Ascending aorta (tissue), 2 donors: Measurements from ENCODE around the gene ULK4. TPM values are rescaled to one million over a fixed set of nuclear protein-coding genes. Genes with fewer than 3 reads are reported as not detected.

Experiments used
- DNase-seq, 2 donors: peaks; one replicate each; pipeline ENCODE4 v3.0.0-alpha.2; 2019; ENCODE audit warnings: low spot score in 2 of 2
- H3K27ac ChIP-seq, 2 donors: fragments of 200-600 bp; sonication (generic); one replicate each; pipeline ENCODE4 v1.5.1; 2016 to 2017; ENCODE audit warnings: mild to moderate bottlenecking in 1 of 2
- H3K27me3 ChIP-seq: fragments of 200-600 bp; sonication (generic); one replicate; pipeline ENCODE4 v1.5.1; 2017
- H3K36me3 ChIP-seq, 2 donors: fragments of 200-600 bp; sonication (generic); one replicate each; pipeline ENCODE4 v1.5.1; 2016
- H3K4me1 ChIP-seq, 2 donors: fragments of 200-600 bp; sonication (generic); one replicate each; pipeline ENCODE4 v1.5.1; 2016 to 2017; ENCODE audit warnings: mild to moderate bottlenecking in 1 of 2
- H3K4me3 ChIP-seq, 2 donors: fragments of 200-600 bp; sonication (generic); one replicate each; pipeline ENCODE4 v1.5.1; 2016 to 2017; ENCODE audit warnings: mild to moderate bottlenecking in 1 of 2
- H3K9me3 ChIP-seq, 2 donors: fragments of 200-600 bp; sonication (generic); one replicate each; pipeline ENCODE4 v1.5.1; 2016
- intact Hi-C: fragments of 100-400 bp; cut with DNase I; formaldehyde crosslinking; loops from one replicate; pipeline ENCODE4 v1.15.1; 2023
- total RNA-seq: library from RNA; depleted of rRNA; stranded (reverse); fragments of >200 nt; gene quantifications from one replicate; pipeline ENCODE4 v1.1.0, GENCODE V29; 2016
- TF ChIP-seq, protein P1 (sequence below), 3 experiments: fragments of 200-600 bp in 2 of 3; fragments of 450-650 bp in 1 of 3; sonication (generic) in 2 of 3; IDR thresholded peaks; one replicate each; pipeline ENCODE4 v1.5.1; 2016 to 2019; ENCODE audit warnings: antibody characterized with exemption in 3 of 3, mild to moderate bottlenecking in 1 of 3, moderate library complexity in 1 of 3

Gene ULK4
- total RNA-seq, 1 donor from 2014 or later = 4.2 TPM

DNA sequence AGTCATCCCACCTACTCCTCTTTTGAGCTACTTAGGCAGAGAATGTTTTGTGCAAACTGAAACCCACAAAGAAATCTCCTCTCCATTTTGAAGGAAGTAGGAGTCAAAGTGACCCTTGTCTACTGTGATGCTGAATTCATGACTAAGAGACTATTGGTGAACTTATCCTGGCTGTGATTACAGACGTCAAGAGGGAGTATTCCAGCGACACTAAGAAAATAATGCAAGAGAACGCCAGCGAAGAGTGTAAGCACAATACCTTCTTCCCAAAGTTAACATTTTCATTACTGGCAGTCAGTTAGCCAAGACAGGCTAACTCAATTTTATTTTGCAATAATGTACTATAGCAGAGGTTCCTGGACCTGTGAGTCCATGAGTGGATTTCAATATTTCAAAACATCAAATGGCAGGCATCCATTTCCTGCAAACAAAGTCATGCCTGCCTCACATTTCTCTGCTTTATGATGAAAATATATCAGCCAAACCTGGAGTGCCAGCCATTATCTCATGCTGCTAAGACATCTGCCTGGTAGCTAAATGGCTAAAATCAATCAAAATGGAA, 703.6 kb downstream of the ULK4 start:
- Histone ChIP-seq H3K4me3 (no peak overlapping the region), H3K4me1 (no peaks in the 10 kb centered on the region), H3K36me3 (no peaks in the 10 kb centered on the region), H3K27ac (no peak overlapping the region), H3K27me3 (no peaks in the 10 kb centered on the region), H3K9me3 (no peaks in the 10 kb centered on the region)
- intact Hi-C loops = no loop called here
- DNase-seq = no peak
- TF ChIP-seq, protein P1, sequence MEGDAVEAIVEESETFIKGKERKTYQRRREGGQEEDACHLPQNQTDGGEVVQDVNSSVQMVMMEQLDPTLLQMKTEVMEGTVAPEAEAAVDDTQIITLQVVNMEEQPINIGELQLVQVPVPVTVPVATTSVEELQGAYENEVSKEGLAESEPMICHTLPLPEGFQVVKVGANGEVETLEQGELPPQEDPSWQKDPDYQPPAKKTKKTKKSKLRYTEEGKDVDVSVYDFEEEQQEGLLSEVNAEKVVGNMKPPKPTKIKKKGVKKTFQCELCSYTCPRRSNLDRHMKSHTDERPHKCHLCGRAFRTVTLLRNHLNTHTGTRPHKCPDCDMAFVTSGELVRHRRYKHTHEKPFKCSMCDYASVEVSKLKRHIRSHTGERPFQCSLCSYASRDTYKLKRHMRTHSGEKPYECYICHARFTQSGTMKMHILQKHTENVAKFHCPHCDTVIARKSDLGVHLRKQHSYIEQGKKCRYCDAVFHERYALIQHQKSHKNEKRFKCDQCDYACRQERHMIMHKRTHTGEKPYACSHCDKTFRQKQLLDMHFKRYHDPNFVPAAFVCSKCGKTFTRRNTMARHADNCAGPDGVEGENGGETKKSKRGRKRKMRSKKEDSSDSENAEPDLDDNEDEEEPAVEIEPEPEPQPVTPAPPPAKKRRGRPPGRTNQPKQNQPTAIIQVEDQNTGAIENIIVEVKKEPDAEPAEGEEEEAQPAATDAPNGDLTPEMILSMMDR (IDR thresholded peaks at IDR 0.05) = no peak

DNA sequence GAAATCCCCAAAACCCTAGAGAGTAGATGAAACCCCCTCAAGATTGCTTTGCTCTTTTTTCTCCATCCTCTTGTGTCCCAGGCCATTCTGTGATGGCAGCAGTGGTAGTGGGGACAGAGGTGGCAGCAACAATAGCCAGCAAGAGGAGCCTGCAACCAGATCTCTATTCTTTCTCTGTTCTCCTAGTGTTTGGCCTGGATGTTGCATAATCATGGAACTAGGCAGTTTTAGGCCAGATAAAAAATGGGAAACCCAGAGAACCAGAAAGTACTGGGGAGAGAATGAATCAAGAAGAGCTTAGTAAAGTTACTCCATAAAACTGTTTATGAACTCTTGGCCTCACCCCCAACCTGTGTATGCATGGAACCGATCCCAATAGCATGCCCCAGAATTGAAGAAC, 710.3 kb downstream of the ULK4 start:
- no peaks in the 10 kb centered on the region for H3K27me3 ChIP-seq
- intact Hi-C loops = no loop called here
- TF ChIP-seq, protein P1 (IDR thresholded peaks at IDR 0.05) = no peak
- no peak overlapping the region for H3K27ac ChIP-seq
- no peaks in the 10 kb centered on the region for H3K9me3 ChIP-seq
- no peak overlapping the region for H3K4me3 ChIP-seq
- no peaks in the 10 kb centered on the region for H3K4me1 ChIP-seq
- no peak for DNase-seq
- H3K36me3 ChIP-seq = no peaks in the 10 kb centered on the region

- DNase-seq = no peak
- Histone ChIP-seq H3K27ac (no peak overlapping the region), H3K27me3 (no peaks in the 10 kb centered on the region), H3K36me3 (no peaks in the 10 kb centered on the region), H3K9me3 (no peaks in the 10 kb centered on the region), H3K4me3 (no peak overlapping the region), H3K4me1 (no peaks in the 10 kb centered on the region)
- TF ChIP-seq, protein P1 (IDR thresholded peaks at IDR 0.05) = no peak
- intact Hi-C loops = no loop called here
Observed at GRCh38 chr3:41250825-41251224, 711.1 kb downstream of the ULK4 start.

- Histone ChIP-seq H3K4me3 (no peak overlapping the region), H3K36me3 (peaks cover 0 to 8% of the 10 kb centered on the region in 2 donors), H3K9me3 (no peaks in the 10 kb centered on the region), H3K27me3 (no peaks in the 10 kb centered on the region), H3K4me1 (no peaks in the 10 kb centered on the region), H3K27ac (no peak overlapping the region)
- intact Hi-C loops = no loop called here
- no peak for DNase-seq
- TF ChIP-seq, protein P1 (IDR thresholded peaks at IDR 0.05) = no peak
Observed at GRCh38 chr3:41249318-41249717, 712.6 kb downstream of the ULK4 start.

GRCh38 chr3:41248525-41248924, 713.4 kb downstream of the ULK4 start:
- intact Hi-C loops = no loop called here
- Histone ChIP-seq H3K27me3 (no peaks in the 10 kb centered on the region), H3K9me3 (no peaks in the 10 kb centered on the region), H3K36me3 (peaks cover 0 to 8% of the 10 kb centered on the region in 2 donors), H3K4me1 (no peaks in the 10 kb centered on the region), H3K4me3 (no peak overlapping the region), H3K27ac (no peak overlapping the region)
- TF ChIP-seq, protein P1 (IDR thresholded peaks at IDR 0.05) = no peak
- no peak for DNase-seq
